ENCODE data around the gene LONP2. TPM values are rescaled to one million over a fixed set of nuclear protein-coding genes. Genes with fewer than 3 reads are reported as not detected.

Gene LONP2
- total and polyA plus RNA-seq, 2 of the 13 experiments (the other 11 are each of a cell fraction or from before 2014, with no cell fraction given): 39.2 to 63.3 TPM

- peak; percentile 89; the same call in 1 of the 2 replicates for TF ChIP-seq ZNF337 (CRISPR knock-in tag; IDR thresholded peaks at IDR 0.05; ENCODE audit: borderline replicate concordance, low read depth)
- no peak for TF ChIP-seq MTA3 (CRISPR knock-in tag; IDR thresholded peaks at IDR 0.05)
- TF ChIP-seq SOX5 (CRISPR knock-in tag; IDR thresholded peaks at IDR 0.05; ENCODE audit: borderline replicate concordance): peak; percentile 89; the same call in 1 of the 2 replicates
- peak; percentile 98 for TF ChIP-seq IRF2 (CRISPR knock-in tag; IDR thresholded peaks at IDR 0.05)
- peak; percentile 98 for TF ChIP-seq NFKBIZ (CRISPR knock-in tag; IDR thresholded peaks at IDR 0.05)
- peak; percentile 92 for TF ChIP-seq NCOA1 (CRISPR knock-in tag; IDR thresholded peaks at IDR 0.05)
- peak; percentile 74 for TF ChIP-seq POLR2AphosphoS5 (IDR thresholded peaks at IDR 0.05; ENCODE audit: low read depth, low read length)
- peak; percentile 100 for TF ChIP-seq DPF2 (CRISPR knock-in tag; IDR thresholded peaks at IDR 0.05; ENCODE audit: borderline replicate concordance, low read depth)
- TF ChIP-seq ZNF619 (CRISPR knock-in tag; IDR thresholded peaks at IDR 0.05): 0 out of 2 replicates have a peak, but pooled peaks have one; percentile 49
- TF ChIP-seq NR2F2 (IDR thresholded peaks at IDR 0.05; ENCODE audit: borderline replicate concordance, low read depth): no peak; the same call in 1 of the 2 replicates
- TF ChIP-seq, protein P1, sequence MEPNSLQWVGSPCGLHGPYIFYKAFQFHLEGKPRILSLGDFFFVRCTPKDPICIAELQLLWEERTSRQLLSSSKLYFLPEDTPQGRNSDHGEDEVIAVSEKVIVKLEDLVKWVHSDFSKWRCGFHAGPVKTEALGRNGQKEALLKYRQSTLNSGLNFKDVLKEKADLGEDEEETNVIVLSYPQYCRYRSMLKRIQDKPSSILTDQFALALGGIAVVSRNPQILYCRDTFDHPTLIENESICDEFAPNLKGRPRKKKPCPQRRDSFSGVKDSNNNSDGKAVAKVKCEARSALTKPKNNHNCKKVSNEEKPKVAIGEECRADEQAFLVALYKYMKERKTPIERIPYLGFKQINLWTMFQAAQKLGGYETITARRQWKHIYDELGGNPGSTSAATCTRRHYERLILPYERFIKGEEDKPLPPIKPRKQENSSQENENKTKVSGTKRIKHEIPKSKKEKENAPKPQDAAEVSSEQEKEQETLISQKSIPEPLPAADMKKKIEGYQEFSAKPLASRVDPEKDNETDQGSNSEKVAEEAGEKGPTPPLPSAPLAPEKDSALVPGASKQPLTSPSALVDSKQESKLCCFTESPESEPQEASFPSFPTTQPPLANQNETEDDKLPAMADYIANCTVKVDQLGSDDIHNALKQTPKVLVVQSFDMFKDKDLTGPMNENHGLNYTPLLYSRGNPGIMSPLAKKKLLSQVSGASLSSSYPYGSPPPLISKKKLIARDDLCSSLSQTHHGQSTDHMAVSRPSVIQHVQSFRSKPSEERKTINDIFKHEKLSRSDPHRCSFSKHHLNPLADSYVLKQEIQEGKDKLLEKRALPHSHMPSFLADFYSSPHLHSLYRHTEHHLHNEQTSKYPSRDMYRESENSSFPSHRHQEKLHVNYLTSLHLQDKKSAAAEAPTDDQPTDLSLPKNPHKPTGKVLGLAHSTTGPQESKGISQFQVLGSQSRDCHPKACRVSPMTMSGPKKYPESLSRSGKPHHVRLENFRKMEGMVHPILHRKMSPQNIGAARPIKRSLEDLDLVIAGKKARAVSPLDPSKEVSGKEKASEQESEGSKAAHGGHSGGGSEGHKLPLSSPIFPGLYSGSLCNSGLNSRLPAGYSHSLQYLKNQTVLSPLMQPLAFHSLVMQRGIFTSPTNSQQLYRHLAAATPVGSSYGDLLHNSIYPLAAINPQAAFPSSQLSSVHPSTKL (CRISPR knock-in tag; IDR thresholded peaks at IDR 0.05): peak; percentile 99
- TF ChIP-seq, protein P2, sequence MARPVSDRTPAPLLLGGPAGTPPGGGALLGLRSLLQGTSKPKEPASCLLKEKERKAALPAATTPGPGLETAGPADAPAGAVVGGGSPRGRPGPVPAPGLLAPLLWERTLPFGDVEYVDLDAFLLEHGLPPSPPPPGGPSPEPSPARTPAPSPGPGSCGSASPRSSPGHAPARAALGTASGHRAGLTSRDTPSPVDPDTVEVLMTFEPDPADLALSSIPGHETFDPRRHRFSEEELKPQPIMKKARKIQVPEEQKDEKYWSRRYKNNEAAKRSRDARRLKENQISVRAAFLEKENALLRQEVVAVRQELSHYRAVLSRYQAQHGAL (CRISPR knock-in tag; IDR thresholded peaks at IDR 0.05; ENCODE audit: not compliant biosample characterization): no peak
- TF ChIP-seq ZNF652 (CRISPR knock-in tag; IDR thresholded peaks at IDR 0.05; ENCODE audit: borderline replicate concordance, low read depth): peak; percentile 76; the same call in 1 of the 2 replicates
- TF ChIP-seq XBP1 (CRISPR knock-in tag; IDR thresholded peaks at IDR 0.05): no peak
- TF ChIP-seq HMG20A (CRISPR knock-in tag; IDR thresholded peaks at IDR 0.05; ENCODE audit: borderline replicate concordance): peak; percentile 94
- TF ChIP-seq RAD21 (CRISPR knock-in tag; IDR thresholded peaks at IDR 0.05): no peak; the same call in 1 of the 2 replicates
- no peak for TF ChIP-seq ZNF563 (CRISPR knock-in tag; IDR thresholded peaks at IDR 0.05)
- peak; percentile 73 for TF ChIP-seq SMC3 (IDR thresholded peaks at IDR 0.05; ENCODE audit: low read length)
- peak; percentile 98 for TF ChIP-seq ZNF644 (CRISPR knock-in tag; IDR thresholded peaks at IDR 0.05; ENCODE audit: low read depth)
- TF ChIP-seq ZNF24 (IDR thresholded peaks at IDR 0.05): peak; percentile 35; the same call in 1 of the 2 replicates
- peak; percentile 84; the same call in 1 of the 2 replicates for TF ChIP-seq HOXD1 (CRISPR knock-in tag; IDR thresholded peaks at IDR 0.05)
- TF ChIP-seq TCF7L2 (IDR thresholded peaks at IDR 0.05; ENCODE audit: low read depth, low read length): no peak
- peak; percentile 96 for TF ChIP-seq CBX5 (CRISPR knock-in tag; IDR thresholded peaks at IDR 0.05; ENCODE audit: borderline replicate concordance)
- peak; percentile 94 for TF ChIP-seq TGIF2 (CRISPR knock-in tag; IDR thresholded peaks at IDR 0.05)
- TF ChIP-seq BRF2 (CRISPR knock-in tag; IDR thresholded peaks at IDR 0.05): no peak; the same call in 1 of the 2 replicates
- peak; percentile 81; the same call in 1 of the 2 replicates for TF ChIP-seq FOXC1 (CRISPR knock-in tag; IDR thresholded peaks at IDR 0.05; ENCODE audit: borderline replicate concordance)
- TF ChIP-seq DR1 (CRISPR knock-in tag; IDR thresholded peaks at IDR 0.05): no peak
Measured at GRCh38 chr16:48203974-48204824, 39.9 kb upstream of the LONP2 start (continued).
